EL (cell line): ENCODE data around the gene MRPL45.

Experiments used
- DNase-seq: peaks from one replicate; pipeline ENCODE4 v3.0.0-alpha.2; 2016

MRPL45 gene

GRCh38 chr17:38325221-38325851 is 28.4 kb downstream of the MRPL45 start:
- no peak for DNase-seq

DNA sequence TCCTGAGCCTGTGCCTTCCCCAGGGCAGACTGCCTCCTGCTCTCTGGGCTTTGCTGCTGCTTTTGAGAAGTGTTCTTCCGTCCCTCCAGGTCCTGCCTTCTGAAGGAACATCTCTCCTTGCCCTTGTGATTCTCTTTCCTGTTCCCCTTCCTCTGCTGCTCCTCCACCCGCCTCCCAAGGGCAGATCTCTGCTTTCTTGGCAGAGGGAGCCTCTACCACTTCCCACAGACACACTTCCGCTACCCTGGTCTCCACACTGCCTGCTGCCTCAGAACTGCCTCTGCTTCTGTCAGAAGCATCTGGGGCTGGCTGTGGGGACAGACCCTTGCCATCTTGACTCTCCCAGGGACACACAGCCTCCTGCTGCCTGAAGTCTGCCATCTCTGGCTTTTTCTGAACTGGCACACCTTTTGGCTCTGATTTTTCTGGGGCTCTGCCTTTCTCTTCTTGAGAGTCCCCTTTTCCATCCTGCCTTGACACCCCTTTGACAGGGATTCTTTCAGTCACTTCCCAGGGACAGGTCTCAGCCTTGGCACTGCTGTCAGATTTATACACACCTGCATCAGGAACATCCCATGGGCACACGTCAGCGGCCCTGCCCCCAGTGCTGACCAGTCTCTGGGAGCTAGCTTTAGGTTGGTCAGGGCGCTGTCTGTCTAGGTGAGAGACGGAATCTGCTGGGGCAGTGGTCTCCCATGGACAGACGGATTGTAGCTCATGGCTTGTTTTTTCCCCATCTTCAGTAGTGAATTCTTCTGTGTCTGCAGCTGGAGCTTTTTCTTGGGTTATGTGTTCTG is 30.2 kb downstream of the MRPL45 start:
- DNase-seq, result no peak

DNA sequence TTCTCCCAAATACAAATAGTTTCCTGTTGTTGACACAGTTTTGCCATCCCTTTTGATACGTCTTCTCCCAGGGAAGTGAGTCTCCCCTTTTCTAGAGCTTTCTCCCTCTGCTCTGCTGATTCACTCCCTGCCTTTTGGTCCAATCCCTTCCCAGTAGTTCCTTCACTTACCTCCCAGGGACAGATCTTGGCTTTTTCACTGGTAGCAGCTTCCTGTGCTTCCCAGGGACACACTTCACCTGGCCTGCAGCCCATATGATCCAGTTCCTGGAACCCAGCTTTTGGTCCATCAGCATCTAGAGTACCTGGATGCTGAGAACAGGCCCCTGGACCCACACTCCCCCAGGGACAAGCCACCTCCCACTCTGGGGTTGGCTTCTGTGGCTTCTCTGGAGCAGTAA is 31.0 kb downstream of the MRPL45 start:
- no peak for DNase-seq

- DNase-seq, result no peak
These were observed 31.7 kb downstream of the MRPL45 start for GRCh38 chr17:38328620-38329019.

- DNase-seq, result no peak
These were observed 32.3 kb downstream of the MRPL45 start for GRCh38 chr17:38329284-38329683.

GRCh38 chr17:38329808-38330730 is 33.1 kb downstream of the MRPL45 start:
- DNase-seq, result no peak

GRCh38 chr17:38330941-38331411 is 34.0 kb downstream of the MRPL45 start:
- DNase-seq, result no peak

DNA sequence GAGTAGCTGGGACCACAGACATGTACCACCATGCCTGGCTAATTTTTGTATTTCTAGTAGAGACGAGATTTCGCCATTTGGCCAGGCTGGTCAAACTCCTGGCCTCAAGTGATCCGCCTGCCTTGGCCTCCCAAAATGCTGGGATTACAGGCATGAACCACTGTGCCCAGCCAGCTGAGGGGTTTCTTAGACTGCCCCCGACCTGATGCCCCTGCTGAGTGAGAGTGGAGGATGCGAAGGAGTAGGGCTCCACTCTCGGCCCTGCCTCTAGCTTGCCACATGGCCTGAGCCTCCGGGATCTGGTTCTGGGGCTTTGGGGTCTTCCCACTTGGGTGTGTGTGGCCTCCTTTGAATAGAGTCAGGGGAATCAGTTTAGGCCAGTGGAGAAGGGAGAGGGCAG is 35.8 kb downstream of the MRPL45 start:
- no peak for DNase-seq

- peak; percentile 34 for DNase-seq
These were observed 36.8 kb downstream of the MRPL45 start for GRCh38 chr17:38333635-38334295.

DNA sequence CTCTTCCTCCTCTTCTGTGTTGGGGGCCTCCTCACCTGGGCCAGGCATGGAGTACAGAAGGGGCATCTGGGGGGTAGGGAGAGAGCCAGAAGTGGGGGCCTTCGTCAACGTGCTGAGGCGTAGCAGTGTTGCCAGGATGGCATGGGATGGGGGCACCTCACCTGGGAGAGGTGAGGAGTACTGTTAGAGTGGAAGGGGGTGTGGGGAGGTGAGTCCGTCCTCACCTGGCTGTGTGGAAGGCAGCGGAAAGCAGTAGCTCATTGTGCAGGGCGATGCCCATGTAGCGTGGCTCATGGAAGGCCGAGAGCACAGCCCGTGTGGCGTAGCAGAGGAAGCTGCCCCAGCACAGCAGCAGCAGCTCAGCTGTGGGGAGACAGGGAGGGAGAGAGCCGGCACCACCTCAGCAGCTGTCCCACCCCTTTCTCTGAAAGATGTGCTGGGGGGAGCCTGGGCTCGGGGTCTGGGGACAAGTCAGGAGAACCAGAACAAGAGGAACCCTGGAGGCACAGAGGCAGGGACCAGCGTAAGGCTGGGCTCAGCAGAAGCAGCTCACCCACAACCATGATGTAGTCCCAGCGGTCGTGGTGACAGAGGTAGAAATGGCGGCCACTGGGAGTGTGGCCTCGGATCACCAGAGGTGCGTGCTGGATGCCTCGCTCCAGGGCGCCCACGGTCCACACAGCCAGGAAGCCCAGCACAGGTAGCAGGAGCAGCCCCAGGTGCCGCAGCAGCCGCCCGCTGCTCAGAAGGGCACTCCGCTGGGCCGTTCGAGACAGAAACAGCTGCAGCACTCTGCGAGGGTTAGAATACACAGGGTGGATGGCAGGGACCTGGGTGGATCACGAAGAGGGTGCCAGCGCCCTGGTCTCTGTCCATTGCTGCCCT is 37.8 kb downstream of the MRPL45 start:
- DNase-seq, result no peak

- no peak for DNase-seq
These were observed 39.9 kb downstream of the MRPL45 start for GRCh38 chr17:38336838-38337237.

DNA sequence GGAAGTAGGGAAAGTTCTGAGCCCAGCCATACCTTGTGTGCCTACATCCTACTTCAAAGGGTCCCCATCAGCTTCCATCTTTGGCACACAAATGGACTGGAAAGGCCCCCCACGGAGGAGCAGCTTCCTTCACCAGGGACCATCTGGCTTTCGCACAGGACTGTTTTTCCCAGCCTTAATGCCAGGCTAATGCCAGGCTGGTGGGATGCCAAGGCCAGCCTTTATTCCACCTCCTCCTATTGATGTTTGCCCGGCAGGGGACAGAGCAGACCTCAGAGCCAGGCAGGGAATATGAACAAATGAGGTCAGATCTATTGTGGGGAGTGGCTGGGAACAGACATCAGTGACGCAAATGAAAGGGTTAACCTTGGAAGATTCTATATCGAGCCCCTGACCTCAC is 41.1 kb downstream of the MRPL45 start:
- no peak for DNase-seq

- no peak for DNase-seq
These were observed 41.6 kb downstream of the MRPL45 start for GRCh38 chr17:38338535-38338934.

GRCh38 chr17:38339891-38340290 is 42.9 kb downstream of the MRPL45 start:
- DNase-seq, result no peak

DNA sequence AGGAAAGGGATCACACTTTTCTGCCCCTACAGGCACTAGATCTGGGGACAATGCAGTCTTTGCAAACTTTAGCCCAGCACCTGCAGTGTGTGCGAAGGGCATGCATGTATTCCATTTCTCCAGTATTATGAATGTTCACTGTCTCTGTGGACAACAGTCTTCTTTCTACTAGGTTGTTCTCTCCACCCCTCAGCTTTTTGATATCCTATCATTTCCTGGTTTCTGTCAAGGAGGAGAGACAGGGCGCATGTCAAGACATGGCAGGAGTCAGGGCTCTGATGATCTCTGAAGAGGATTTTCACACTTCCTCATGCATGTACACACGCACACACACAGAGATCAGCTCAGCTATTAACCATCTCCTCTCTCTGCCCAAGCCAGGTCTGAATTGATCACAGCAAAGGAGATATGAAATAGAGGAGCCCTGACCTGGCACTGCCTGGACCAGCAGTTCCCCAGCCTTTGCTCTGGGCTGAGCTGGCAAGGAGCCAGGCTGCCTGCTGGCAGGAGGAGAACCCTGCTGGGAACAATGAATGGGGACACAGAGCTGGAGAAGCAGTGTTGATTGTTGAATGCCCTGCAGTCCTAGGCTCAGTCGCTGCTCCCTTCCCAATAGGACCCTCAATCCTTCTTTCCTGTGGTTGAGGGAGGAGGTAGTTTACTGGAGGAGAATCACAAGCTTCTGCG is 44.2 kb downstream of the MRPL45 start:
- peak; percentile 20 for DNase-seq

GRCh38 chr17:38342886-38343607 is 46.1 kb downstream of the MRPL45 start:
- DNase-seq, result no peak

DNA sequence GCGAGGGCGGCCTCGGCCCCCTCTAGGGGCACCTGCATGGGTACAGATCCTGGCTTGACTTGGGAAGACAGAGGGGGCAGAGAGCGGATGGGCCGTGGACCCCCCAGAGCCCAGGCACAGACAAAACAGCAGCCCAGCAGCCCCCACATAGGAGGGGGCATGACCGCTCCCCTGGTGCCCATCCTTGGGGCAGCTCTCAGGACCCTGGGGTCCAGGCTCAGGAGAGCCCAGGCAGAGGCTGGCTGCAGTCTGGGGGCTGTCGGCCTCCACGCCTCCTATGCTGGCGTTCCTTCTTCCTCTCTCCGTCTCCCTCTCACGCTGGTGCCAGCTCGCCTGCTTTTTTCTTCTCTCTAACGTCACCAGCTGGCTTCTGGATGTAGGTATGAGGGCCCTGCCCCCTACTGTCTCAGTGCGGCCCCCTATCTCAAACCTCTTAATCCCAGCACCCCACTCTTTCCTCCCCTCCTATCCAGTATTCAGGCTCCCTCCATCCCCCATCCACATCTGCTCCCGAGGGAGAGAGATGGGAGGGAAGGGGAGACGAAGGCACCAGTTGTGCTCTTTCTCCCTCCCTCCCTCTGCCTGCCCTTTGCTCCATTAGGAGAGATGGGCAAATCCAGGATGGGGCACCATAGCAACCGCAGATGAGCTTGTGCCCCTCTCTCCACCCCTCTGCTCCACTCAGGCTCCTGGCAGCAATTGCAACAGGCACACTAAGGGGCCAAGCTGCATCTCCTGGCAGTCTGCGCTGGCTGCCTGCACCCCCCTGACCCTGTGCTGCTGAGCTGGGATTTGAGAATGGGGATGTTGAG is 46.8 kb downstream of the MRPL45 start, which contains the start of gene GPR179:
GPR179 (minus strand) TSS at position 349 of the 812 bp plus-strand sequence; CDS start at position 182, 167 bp downstream.
- DNase-seq, result no peak

DNA sequence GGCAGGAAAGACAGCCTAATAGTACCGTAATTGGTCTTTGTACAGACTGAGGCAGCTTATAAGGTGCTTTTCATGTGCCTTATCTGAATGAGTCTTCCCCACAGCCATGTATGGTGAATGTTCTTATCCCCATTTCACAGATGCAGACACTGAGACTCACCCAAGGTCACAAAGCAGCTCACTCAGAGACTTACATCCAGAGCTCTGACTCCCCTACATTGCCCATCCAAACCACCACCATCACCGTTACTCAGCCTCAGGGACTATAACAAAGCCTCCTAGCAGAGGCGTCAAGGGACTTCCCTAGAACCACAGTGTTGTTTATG is 47.4 kb downstream of the MRPL45 start:
- no peak for DNase-seq

DNA sequence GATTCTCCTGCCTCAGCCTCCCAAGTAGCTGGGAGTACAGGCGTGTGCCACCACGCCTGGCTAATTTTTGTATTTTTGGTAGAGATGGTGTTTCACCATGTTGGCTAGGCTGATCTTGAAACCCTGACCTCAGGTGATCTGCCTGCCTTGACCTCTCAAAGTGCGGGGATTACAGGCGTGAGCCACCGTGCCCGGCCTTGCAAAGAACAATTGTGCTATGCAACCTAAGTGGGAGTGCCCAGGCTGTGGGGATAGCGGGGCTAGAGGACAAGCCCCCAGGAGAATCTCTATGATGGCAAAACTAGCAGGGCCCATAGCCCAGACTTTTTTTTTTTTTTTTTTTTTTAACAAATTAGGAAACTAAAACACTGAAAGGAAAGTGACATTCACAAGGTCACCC is 48.8 kb downstream of the MRPL45 start:
- no peak for DNase-seq
